Measurements from ENCODE around the gene ANKFN1.

ANKFN1 gene

DNA sequence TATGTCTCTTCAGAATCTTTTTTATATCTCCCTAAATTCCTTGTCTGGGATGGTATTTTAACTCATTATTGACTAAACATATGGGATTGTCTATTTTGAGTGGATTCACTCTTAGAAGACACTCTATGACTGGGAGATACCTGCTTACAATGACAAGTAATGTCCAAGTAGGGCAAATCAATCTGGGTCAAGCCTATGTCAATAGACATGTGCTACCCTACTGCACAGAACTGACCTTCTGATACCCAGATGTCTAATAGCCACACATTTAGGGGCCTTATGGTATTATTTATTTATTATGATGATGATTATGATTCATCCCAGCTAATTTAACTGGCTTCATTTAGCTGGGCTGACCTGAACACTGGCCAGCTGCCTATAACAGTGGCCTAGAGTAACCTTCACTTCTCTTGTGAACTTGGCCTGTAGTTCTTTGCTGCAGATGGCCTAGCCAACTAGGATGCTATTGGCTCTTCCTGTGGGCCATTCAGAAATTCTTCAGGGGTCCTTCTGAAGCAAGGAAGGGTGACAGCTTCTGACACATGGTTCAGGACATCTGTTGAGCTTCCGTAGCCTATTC, 138.0 kb downstream of the ANKFN1 start:
- no peak for DNase-seq

DNA sequence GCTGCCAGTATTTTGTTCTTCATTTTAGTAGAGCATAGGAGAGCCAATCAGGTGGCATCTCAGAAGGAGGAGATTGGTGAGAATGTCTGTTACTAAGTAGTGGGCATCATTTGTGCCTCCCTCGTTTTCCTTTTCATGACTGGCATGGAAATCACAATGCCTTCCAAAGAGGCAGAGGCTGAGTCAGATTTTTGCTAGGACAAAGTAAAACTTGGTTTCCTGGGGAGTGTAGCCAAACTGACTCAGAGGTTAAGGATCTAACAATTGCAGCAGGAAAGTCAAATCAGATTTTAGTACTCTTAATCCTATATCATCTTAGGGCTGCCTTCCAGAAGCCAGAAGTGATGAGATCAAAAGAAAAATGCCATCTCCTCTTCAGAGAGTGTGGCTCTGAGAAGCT, 138.7 kb downstream of the ANKFN1 start:
- no peak for DNase-seq

DNA sequence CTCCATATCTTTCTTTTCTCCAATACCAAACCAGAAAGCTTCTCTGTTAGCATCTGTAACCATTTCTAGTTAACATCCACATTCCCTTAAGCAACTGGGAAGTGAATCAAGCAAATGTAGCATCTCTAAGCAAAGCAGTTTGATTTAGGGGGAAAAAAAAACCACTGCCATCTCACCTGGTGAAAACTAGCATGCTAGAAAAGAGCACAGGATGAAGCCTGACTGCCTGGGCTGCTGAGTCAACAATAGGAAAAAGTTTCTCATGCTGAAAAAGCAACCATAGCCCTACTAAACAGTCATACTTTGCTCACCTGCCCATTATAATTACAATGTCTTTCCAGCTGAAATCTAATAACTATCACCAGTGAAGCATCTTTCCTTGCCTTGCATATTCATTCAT, 139.3 kb downstream of the ANKFN1 start:
- no peak for DNase-seq

DNA sequence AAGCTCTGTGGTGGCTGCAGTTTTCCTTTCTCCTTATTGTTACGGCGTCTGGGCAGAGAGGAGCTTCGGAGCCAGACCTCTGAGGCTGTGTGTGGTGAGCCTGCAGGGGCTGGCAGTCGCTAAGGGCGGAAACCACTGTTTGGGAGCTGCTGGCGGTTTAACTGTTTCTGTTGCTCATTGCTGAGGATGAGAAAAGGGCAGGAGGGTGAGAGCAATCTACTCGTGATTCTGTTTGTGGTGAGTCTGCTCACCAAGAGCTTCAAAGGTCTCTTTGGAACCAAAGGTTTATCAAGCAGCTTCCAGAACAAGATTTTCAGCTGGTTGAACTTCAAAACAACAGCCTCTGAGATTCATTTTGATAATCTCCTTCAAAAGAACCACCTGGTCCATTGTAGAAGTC, 143.9 kb downstream of the ANKFN1 start:
- no peak for DNase-seq

DNA sequence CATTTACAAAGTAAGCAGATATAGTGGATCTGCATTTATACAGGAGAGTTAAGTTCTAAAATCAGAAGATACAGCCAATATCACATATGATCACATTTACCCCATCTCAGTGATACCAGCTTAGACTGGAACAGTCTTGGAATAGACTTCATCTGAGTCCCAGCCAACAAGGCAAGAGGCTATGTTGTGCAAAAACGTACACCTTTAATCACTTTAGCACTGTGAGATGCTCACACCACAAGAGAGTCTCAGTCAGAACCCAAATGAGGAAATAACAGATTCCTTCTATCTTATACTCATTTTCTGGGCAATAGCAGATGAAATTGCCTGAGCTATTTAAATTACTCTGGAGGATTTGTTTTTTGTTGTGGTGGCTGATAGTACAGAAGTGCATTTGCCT, 145.6 kb downstream of the ANKFN1 start:
- no peak for DNase-seq

DNA sequence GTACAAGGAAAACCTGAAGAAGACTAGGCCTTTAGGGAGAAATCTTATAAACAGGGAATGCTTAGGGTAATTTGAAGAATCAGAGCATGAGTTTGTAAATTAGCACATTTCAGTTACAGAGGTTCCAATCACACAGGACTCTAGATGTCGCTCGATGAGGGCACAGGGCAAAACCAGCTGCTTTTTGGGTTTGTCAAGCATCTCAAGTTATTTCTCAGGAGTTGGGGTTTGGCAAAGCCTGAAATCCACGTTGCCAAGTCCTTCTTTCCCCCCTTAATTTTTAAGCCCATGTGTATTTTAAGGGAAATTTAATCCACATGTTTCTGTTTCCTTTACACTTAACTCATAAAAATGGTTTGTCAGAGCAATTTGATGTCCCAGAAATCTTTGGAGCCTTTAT, 146.9 kb downstream of the ANKFN1 start:
- DNase-seq: no peak

DNA sequence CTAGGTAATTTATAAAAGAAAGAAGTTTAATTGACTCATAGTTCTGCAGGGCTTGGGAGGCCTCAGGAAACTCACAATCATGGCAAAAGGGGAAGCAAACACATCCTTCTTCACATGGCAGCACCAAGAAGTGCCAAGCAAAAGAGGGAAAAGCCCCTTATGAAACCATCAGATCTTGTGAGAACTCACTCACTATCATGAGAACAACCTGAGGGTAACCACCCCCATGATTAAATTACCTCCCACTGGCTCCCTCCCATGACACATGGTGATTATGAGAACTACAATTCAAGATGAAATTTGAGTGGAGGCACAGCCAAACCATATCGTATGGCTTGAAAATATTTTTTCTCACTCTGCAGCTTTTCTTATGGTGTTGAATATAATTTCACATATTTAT, 151.7 kb downstream of the ANKFN1 start:
- DNase-seq: no peak

DNA sequence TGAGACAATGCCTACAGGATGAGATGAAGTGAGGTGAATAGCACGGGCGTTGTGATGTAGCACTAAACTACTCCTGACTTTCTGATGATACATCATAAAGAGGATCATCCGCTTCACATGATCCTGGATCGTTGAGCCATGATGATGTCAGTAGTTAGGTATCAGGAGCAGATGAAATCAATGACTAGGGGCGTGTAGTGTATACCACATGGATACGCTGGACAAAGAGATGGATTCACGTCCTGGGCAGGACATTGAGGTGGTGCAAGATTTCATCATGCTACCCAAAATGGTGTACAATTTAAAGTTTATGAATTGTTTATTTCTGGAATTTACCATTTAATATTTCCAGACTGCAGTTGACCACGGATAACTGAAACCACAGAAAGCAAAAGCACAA, 156.6 kb downstream of the ANKFN1 start:
- no peak for DNase-seq

DNA sequence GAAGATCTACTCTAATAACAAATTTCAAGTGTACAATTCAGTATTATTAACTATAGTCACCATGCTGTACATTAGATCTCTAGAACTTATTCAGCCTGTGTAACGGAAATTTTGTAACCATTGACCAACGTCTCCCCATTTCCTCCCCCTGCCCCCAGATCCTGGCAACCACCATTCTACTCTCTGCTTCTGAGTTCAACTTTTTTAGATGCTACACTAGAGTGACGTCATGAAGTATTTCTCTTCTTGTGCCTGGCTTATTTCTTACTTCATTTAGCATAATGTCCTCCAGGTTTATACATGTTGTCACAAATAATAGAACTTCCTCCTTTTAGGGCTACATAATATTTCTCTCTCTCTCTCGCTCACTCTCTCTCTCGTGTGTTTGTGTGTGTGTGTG, 157.5 kb downstream of the ANKFN1 start:
- DNase-seq: no peak

DNA sequence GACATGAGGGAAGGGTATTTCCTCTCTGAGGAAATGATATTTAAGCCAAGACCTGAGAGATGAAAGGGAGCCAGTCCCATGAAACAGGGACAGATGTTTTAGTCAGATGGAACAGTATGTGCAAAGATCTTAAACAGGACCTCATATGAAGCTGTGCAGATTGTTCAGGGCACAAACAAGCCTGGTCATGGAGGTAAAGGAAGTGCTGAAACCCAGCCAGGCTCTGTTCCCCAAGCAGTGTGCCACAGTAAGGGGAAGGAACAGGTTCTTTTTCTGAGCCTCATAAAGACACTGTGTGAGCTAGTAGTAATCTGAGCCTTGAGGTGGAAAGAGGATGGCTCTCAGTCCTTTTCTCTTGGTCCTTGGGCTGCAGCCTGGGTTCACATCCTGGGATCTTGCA, 159.9 kb downstream of the ANKFN1 start:
- peak; percentile 16 for DNase-seq

DNA sequence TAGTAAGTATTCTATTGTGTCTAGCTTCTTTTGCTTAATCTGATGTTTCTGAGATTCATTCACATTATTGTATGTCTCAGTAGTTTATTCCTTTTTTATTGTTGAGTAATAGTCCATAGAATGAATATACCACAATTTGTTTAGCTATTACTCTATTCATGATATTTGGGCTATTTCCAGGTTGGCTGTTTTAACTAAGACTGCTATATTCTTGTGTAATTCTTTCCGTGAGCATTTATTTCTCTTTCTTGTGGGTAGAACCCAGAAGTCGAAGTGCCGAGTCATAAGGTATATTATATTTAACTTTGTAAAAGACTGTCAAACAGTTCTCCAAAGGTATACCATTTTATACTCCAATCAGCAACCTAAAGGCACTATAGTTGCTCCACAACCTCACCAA, 160.8 kb downstream of the ANKFN1 start:
- no peak for DNase-seq

DNA sequence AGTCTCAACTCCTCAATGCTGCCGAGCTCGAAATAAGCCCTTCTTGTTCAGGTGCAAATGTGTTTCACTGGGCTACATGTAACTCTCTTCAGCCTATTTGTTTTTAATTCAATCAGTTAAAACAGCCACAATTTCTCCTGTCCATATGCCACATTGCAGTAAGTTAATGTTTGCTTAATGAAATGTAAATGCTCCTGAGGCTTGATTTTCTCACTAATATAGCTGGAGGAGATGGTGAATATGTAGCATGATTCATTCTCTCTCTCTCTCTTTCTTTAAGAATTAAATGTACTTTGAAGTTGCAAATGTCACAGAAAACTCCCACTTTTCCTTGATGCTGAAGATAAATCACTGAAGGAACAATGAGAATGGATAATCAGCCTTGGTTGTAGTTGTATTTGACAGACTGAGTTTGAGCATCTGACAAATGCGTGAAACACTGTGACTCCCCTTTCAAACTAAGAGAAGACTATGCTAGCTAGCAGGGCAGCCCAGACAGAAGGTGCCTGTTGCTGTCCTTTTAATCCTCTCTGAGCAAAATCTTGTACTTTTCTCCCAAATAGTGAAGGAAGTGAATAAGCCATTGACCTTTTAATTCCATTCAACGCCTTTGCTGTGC, 161.8 kb downstream of the ANKFN1 start:
- DNase-seq: no peak

DNA sequence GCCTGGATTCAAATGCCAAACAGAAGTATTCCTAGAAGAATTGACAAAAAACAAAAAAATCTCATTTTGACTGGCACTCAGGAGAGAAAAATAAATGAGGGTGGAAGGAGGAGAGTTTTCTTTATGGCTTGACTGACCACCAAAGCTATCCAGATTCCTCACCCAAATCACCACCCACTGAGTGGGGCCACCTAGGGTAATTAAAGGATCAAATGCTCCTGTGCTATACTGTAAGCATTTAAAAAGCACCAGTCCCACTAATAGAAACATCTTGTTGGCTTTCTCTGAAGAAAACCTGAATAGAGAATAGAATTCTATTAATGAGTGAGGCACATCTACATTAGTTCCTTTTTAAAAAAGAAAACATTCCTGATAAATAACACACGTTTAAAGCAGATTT, 163.3 kb downstream of the ANKFN1 start:
- DNase-seq: no peak

DNA sequence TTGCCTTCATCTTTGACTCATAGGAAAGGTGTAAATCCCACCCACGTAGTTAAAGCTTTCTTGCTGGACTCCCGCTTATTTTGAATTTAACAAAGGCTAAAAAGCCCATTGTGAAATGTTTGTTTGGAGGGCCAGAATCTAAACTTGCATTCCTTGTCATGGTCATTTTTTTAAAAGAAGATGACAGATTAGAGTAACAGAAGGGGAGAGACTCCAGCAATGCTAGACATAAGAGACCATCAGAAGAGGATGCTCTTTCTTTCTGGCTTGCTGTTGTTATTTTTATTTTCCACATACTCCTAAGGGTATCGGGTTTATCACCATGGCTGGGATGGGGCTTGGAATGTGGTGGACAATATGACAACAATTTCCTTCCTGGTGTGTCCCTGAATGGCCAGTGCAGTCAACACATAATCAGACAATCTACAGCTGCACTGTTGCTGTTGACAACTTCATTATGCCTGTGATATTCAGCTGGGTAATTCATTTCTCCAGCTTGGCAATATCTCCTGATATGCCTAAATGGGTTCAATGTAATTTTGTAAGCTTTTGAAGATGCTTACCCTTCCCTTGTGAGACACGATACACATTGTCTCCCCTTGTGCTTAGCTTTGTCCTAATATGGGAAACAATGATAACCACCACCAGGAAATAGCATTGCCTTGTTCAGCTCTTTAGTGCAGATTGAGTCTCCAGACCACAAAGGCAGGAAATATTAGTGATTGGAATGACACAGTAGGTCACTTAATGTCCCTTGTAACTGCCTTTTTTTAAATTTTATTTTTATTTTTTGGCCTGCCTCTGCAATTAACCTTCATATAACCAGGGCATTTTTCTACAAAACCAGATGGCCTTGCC, 164.3 kb downstream of the ANKFN1 start:
- no peak for DNase-seq

DNA sequence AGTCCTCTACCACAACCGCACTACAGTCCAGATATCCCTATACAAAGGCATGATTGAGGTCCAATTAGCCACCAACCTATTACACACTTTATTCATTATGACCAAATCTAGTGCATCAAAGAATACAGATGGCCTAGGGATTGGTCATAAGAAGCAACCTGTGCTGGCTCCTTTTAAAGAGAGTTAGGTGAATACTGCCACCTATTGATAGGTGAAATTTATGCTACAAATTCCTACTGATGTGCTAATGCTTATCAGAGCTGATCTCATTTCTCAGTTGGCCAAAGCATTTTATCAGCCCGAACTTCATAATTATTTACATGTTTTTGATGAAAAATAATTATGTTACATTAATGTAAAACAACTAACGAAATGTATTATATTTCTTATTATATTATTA, 166.3 kb downstream of the ANKFN1 start:
- no peak for DNase-seq

DNA sequence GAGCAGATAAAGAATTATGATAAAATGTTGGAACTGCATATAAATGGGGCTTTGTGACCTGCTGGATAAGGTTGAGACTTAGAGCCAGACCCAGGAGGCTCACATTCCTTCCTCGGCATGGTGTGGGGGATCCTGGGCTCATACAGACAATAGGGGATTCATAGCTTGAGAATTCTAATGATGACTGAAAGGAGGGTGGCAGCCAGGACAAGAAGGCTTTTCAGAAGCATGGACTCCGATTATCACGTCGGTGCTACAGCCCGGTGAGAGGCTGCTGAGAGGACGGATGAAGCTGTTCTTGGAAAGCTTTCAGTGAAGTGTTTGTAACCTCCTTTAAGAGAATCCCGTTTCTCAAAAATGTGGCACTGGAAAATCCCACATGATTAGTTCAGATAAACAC, 167.2 kb downstream of the ANKFN1 start:
- DNase-seq: no peak

DNA sequence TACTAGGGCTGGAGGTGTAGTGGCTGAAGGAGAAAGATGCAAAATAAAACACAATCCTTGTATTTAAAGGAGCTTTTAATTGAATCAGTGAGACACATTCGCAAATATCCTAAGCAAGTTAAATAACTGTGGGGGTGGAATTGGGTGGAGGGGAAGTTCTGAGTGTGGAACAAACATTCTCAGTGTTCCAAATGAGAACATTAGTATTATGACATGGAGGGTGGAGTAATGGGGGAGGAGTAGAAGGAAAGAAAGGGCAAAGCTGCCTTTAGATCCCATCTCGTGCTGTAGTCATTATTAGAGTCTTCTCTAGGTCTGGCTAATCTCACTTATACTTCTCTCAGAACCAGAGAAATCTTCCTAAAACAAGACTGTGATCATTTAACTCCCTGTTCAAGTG, 169.7 kb downstream of the ANKFN1 start:
- no peak for DNase-seq

DNA sequence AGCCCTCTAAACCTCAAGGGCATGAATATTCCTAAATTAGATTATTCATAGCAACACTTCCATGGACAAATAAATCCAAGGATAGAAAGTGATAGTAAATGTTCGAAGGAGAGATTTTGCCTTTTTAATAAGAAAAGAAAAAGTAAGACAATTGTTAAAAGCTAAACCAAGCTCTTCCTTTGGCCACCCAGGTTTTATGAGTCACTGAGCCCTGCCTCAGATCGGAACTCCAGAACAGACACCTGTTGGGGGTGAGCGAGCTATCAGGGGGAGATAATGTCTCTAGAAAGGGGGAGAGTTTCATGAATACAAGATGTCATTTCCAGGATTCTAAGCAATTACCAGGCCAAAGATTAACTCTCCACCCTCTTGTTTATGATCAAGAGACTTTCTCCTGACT, 171.4 kb downstream of the ANKFN1 start:
- DNase-seq: no peak

DNA sequence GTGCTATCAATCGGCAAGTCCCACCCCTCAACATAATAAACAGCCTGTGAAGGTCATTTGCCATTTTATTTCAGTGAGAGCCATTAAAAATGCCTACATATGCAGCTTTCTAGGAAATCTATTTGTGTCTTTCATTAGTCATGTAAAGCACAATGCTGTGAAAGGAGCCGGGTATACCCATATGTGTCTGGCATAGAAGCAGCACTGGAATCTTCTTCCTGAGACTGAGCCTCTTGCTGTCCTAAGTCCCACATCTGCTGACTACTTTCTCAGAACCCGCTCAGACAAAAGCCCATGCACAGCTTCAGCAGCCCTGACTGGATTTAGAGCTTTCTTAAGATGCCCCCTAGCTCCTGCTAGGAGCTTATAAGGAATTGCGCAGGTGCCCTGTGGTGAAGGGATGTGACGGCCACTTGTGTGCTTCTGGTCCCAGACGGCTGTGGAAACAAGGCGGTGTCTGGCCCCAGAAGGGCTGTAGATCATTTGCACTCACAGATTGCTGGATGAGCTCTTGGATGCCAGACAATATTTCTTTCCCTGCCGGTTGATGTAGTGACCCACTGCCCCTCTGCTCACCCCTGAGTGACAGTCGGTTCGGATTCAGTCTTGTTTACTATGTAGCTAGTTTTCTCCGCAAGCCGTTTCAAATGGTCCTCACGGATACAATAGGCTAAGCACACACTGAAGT, 172.2 kb downstream of the ANKFN1 start:
- DNase-seq: no peak

DNA sequence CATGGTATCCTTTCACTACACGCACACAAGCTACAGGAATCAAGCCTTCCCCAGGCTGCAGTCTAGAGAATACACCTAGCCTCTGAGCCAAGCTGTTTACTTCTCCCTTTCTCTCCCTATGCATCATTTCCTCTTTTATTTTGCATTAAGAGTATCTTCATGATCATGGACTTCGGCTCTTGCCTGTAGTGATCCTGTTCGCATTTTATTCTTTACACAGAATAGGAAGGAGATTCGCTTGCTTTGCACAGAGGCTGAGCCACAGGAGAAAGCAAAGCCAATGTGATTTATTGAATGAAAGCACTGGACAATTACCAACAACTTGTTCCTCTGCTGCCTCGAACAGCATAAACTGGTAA, 172.7 kb downstream of the ANKFN1 start:
- no peak for DNase-seq

DNA sequence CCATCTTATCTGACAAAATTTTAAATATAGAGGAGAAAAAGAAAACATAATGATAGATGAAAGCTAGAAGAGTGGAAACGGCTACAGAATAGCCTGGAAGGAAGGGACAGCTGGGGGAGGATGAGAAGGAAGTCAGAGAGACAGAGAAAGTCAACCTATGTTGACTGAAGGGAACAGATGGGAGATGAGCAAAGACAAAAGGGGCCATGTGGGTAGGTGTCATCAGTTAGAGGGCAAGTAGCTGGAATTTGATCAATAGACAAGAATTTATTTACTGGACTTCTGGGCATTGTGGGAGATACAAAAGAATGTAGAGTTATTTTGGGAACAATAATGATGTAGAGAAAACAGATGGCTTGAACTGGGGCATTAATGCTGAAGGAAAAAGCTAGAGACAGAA, 194.4 kb downstream of the ANKFN1 start:
- no peak for DNase-seq

DNA sequence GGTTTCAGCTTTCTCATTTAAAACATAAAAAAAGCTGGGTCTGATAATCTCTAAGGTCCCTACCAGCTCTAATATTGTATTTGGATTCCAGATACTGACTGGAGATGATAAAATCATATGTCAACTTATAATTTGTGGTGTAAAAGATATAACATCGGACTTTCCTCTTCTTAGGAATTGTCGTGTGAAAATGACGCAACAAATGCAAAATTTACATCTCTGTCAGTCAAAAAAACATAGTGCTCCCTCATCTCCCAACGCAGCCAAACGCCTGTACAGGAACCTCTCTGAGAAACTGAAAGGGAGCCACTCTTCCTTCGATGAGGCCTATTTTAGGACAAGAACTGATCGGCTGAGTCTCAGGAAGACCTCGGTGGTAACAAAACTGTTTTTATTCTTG, 197.3 kb downstream of the ANKFN1 start:
- no peak for DNase-seq

DNA sequence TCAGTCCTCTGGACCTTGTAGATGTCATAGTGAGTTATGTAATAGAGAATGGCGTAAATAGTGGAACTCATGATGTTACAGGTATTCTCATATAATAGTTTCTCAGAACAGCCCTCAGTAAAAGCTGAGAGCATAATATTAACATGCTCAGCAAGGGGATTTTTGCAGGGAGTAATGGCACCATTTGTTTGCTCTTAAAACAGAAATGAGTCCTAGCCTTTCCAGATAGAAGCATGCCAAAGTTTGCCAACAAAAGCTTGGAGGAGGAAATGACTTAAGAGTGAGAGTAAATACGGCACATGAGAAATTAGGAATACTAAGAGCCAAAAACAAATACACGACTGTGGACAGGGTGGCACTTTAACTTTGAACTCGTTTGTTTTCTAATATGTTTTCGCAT, 198.4 kb downstream of the ANKFN1 start:
- no peak for DNase-seq

DNA sequence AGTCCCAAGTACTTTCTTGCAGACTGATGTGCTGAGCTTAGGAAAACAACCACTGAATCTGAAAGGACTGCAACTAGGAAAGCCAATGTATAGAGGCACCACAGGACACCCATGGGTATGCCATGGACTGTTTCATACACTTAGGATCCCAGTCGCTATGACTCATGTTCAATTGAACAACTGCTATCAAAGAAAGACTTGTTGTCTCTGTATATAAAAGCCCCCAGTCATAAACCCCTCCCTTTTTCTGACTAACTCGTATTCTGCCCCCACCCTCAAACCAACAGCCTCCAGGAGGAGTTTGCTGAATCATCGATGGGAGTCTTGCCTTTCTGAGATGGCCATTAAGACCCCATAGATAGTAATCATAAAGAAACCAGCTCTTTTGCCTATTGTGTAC, 205.4 kb downstream of the ANKFN1 start:
- DNase-seq: no peak
